Rectal smooth muscle tissue (tissue), 1 donor: ENCODE measurements around the gene ENOPH1.

ENCODE experiments used
- H3K27ac ChIP-seq: one replicate; pipeline ENCODE4 v1.7.0; 2013; ENCODE audit warnings: low read depth, low read length, inconsistent platforms
- H3K27me3 ChIP-seq: one replicate; pipeline ENCODE4 v1.7.0; 2013; ENCODE audit warnings: low read length; ENCODE audit not compliant: control insufficient read depth, insufficient read depth
- H3K36me3 ChIP-seq: one replicate; pipeline ENCODE4 v1.7.0; 2013; ENCODE audit warnings: low read length; ENCODE audit not compliant: control insufficient read depth, insufficient read depth
- H3K4me1 ChIP-seq: one replicate; pipeline ENCODE4 v1.7.0; 2013; ENCODE audit warnings: low read length; ENCODE audit not compliant: control insufficient read depth, insufficient read depth
- H3K4me3 ChIP-seq: one replicate; pipeline ENCODE4 v1.7.0; 2013; ENCODE audit warnings: low read length
- H3K9ac ChIP-seq: one replicate; pipeline ENCODE4 v1.7.0; 2013; ENCODE audit warnings: low read length

ENOPH1 gene

GRCh38 chr4:82481506-82481840 is 51.1 kb downstream of the ENOPH1 start:
- Histone ChIP-seq H3K4me3 (no peak overlapping the region), H3K36me3 (no peaks in the 10 kb centered on the region), H3K4me1 (no peaks in the 10 kb centered on the region), H3K9ac (no peak overlapping the region), H3K27ac (no peak overlapping the region), H3K27me3 (no peaks in the 10 kb centered on the region)

- H3K4me1 ChIP-seq: no peaks in the 10 kb centered on the region
- no peaks in the 10 kb centered on the region for H3K27me3 ChIP-seq
- no peaks in the 10 kb centered on the region for H3K36me3 ChIP-seq
- no peak overlapping the region for H3K9ac ChIP-seq
- no peak overlapping the region for H3K27ac ChIP-seq
- no peak overlapping the region for H3K4me3 ChIP-seq
These were observed 52.0 kb downstream of the ENOPH1 start for GRCh38 chr4:82482387-82482786.

DNA sequence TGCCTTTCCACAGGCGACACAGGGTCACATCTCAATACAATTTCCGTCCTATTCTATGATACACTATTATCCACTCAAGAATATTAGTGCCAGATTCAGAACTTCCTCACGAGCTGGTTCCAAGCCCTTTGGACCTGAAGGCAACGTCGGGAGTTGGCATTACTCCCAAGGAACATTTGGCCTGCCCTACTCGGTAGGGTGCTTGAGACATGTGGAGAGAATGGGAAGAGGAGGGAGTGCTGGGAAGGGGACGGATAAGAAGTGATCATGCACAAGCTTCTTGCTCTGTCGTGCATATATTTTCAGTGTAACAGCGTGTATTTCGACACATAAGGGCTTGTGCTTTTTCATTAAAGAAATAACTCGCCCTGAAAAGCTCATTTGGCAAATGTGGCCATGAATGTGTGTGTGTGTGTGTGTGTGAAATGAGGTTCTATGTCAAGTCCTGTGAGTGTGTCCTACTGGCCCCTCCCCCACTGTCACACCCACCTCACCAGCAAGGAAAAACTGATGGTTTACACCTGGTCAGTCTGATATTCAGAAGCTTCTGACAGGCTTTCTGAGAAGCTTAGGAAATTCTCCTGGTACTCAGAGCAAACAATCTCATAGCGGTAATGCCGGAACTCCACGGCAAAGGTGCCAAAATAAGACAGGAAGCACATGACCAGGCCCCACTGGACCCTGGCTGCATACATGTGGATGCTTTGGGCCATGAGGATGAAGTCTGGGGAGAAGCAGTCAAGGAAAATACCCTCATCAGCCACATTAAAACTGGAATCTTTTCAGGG is 54.8 kb downstream of the ENOPH1 start:
- Histone ChIP-seq H3K36me3 (no peaks in the 10 kb centered on the region), H3K9ac (no peak overlapping the region), H3K4me3 (no peak overlapping the region), H3K4me1 (no peaks in the 10 kb centered on the region), H3K27me3 (no peaks in the 10 kb centered on the region), H3K27ac (no peak overlapping the region)

DNA sequence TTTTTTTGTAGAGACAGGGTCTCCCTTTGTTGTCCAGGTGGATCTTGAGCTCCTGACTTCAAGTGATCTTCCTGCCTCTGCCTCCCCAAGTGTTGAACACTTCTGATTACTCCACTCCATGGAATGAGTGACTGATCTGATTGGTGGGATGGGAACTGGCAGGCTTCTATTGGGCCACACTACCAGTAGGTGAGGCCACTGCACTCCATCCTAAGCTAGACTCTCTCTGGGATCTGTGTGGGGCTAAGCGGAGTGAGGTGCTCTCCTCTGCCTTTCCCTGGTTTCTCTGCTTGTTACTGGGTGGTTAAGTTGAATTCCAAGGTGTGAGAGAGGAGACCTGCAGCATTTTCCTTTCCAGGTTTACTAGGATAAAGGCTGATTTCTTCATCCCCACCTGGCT is 58.7 kb downstream of the ENOPH1 start:
- H3K27ac ChIP-seq: no peak overlapping the region

DNA sequence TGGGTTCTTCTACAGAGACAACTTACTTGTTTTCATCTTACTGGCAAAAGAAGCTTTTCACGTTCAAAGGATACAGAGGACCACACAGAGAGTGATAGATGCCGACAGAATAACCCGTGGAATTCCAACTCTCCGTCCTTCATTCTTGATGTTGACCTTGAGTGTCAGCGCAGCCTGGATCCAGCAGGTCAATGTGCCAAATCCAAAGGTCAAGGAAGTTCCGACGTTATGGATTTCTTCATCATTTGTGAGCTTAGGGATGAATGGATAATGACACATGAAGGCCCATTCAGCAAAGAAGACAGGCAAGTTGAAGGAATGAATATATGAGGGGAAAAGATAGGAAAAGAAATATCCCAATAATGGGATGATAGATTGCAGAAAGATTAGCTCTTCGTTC is 59.6 kb downstream of the ENOPH1 start:
- no peaks in the 10 kb centered on the region for H3K27me3 ChIP-seq
- no peaks in the 10 kb centered on the region for H3K36me3 ChIP-seq
- H3K9ac ChIP-seq: no peak overlapping the region
- H3K4me1 ChIP-seq: no peaks in the 10 kb centered on the region
- H3K27ac ChIP-seq: no peak overlapping the region
- no peak overlapping the region for H3K4me3 ChIP-seq

More for the DNA sequence above, 58.7 kb downstream of the ENOPH1 start:
- H3K9ac ChIP-seq: no peak overlapping the region
- H3K36me3 ChIP-seq: no peaks in the 10 kb centered on the region
- no peaks in the 10 kb centered on the region for H3K27me3 ChIP-seq
- H3K4me3 ChIP-seq: no peak overlapping the region
- no peaks in the 10 kb centered on the region for H3K4me1 ChIP-seq

- no peak overlapping the region for H3K4me3 ChIP-seq
- no peaks in the 10 kb centered on the region for H3K4me1 ChIP-seq
- H3K27ac ChIP-seq: no peak overlapping the region
- H3K36me3 ChIP-seq: no peaks in the 10 kb centered on the region
- no peak overlapping the region for H3K9ac ChIP-seq
- H3K27me3 ChIP-seq: no peaks in the 10 kb centered on the region
These were observed 61.0 kb downstream of the ENOPH1 start for GRCh38 chr4:82491251-82491960.

DNA sequence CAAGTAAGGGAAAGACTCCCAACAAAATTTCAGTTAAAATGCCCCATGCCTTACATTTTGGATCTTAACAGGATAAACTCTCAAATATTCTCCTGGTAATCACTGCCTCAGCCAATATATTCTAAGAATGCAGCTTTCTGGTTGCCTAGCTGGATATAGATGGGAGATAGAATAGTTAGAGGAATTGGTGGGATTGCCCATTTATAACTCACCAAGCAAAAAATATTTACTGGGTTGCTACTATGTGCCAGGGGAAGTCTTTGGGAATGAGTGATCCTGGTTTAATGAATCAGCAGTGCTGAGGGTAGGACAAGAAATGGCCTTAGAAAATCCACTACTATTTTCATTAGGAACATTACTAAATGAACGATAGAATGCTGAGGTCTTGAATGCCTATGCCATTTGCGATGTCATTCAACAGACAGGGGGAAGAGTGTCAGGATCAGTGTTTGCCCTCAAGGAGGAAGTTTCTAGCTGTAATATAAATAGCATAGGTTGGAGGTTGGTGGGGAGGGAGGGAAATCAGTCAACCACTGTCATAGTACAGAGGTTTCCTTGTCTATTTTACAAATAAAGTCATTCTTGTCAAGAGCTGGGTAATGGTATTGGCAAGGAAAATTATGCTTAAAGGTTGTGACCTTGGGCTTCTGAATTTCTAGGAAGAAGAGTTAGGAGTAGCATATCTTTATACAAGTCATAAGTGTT is 63.5 kb downstream of the ENOPH1 start:
- Histone ChIP-seq H3K27me3 (no peaks in the 10 kb centered on the region), H3K36me3 (no peaks in the 10 kb centered on the region), H3K27ac (no peak overlapping the region)

DNA sequence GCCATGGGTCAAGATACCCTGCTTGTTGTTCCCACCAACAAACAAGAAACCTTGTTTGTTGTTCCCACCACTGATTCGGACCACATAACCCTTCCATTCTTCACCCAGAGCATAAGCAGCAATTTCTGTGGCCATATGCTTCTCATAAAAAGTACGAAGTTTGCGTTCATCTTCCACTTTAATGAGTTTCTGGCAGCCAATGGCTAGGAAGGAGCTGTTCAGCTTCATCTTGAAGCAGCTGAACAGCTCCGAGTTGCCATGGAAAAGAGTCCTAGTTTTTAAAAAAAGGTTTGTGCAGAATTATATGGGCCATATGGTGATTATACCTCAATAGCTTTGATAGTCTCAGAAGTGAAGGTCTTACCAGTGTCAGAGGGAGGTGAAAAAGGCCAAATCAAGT is 65.3 kb downstream of the ENOPH1 start:
- Histone ChIP-seq H3K9ac (no peak overlapping the region), H3K4me3 (no peak overlapping the region), H3K36me3 (no peaks in the 10 kb centered on the region), H3K27ac (no peak overlapping the region), H3K4me1 (no peaks in the 10 kb centered on the region), H3K27me3 (no peaks in the 10 kb centered on the region)

More for the DNA sequence above, 63.5 kb downstream of the ENOPH1 start:
- no peak overlapping the region for H3K4me3 ChIP-seq
- no peaks in the 10 kb centered on the region for H3K4me1 ChIP-seq
- no peak overlapping the region for H3K9ac ChIP-seq

DNA sequence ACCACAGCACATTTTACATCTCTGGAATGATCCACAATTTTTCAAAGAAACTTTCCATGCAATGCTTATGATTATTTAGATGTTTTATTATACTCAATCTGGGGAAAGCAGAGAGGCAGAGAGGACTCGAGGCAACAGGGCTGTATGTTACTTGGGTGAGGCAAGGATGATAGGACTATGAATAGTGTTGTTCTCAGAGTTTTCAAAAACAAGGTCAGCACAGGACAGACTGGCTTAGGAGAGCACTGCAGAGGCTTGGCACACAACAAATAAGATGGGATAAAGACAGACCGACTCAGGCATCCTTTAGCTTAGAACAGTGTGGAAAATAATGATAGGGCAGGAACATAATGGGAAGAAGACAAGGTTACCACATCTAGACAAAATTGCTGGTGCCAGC is 66.0 kb downstream of the ENOPH1 start:
- Histone ChIP-seq H3K36me3 (no peaks in the 10 kb centered on the region), H3K27ac (no peak overlapping the region), H3K9ac (no peak overlapping the region), H3K27me3 (no peaks in the 10 kb centered on the region), H3K4me1 (no peaks in the 10 kb centered on the region), H3K4me3 (no peak overlapping the region)

GRCh38 chr4:82499738-82500434 is 69.5 kb downstream of the ENOPH1 start:
- Histone ChIP-seq H3K9ac (no peak overlapping the region), H3K27ac (no peak overlapping the region), H3K27me3 (no peaks in the 10 kb centered on the region), H3K4me1 (no peaks in the 10 kb centered on the region), H3K36me3 (no peaks in the 10 kb centered on the region), H3K4me3 (no peak overlapping the region)

- no peak overlapping the region for H3K4me3 ChIP-seq
- H3K9ac ChIP-seq: no peak overlapping the region
- no peaks in the 10 kb centered on the region for H3K36me3 ChIP-seq
- H3K27me3 ChIP-seq: no peaks in the 10 kb centered on the region
- no peak overlapping the region for H3K27ac ChIP-seq
- H3K4me1 ChIP-seq: no peaks in the 10 kb centered on the region
These were observed 70.2 kb downstream of the ENOPH1 start for GRCh38 chr4:82500435-82501153.

DNA sequence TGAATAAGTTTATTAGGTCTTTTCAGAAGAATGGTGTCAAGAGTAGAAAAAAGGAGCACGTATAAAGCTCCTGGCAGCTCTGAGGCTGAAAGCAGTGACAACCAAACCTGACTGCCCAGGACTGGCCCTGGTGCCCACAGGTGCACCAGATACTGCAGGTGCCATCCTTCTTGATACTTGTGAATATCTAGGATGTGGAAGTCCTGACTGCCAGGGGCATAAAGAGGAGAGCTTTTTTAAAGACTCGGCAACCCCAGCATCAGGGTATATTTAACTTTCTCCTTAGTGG is 70.7 kb downstream of the ENOPH1 start:
- H3K36me3 ChIP-seq: no peaks in the 10 kb centered on the region
- no peaks in the 10 kb centered on the region for H3K4me1 ChIP-seq
- H3K9ac ChIP-seq: no peak overlapping the region
- H3K4me3 ChIP-seq: no peak overlapping the region
- no peak overlapping the region for H3K27ac ChIP-seq
- H3K27me3 ChIP-seq: no peaks in the 10 kb centered on the region
